ENCODE measurements around the gene BIN1. TPM values are rescaled to one million over a fixed set of nuclear protein-coding genes. Genes with fewer than 3 reads are reported as not detected.

BIN1 gene
- polyA plus RNA-seq, 1 of the 3 experiments (the other 2 are of a cell fraction) = 40.3 TPM

DNA sequence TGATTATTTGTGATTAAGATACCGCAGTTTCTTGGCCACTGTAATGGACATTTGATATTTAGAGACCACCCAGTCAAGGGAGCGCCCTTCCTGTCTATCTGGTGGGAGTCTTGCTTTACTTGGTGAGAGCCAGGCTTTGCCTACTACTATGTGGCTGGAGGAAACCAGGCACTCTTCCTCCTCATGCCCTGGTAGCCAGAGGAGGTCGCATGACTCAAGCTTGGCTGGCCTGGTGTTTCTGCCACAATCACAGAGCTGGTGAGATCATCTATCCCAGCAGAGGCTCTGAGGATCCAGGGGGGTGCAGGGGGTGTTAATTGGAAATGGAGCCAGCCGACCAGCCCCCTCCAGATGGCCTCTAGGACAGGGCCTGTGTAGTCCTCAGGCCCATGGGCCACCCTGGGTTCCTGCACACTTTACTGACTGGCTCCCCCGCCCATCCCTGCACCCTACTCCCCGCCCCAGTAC lies 46.8 kb upstream of the BIN1 start (continued):
- TF ChIP-seq REST (IDR thresholded peaks at IDR 0.05; ENCODE audit: low read depth, low read length) (no peak), MXI1 (IDR thresholded peaks at IDR 0.05; ENCODE audit: low read depth, low read length) (no peak), IRF3 (IDR thresholded peaks at IDR 0.05; ENCODE audit: low read depth, low read length) (no peak), PBX3 (IDR thresholded peaks at IDR 0.05) (no peak; the same call in 1 of the 2 replicates), TAF1 (IDR thresholded peaks at IDR 0.05; ENCODE audit: borderline replicate concordance, low read depth, low read length) (no peak), JUND (IDR thresholded peaks at IDR 0.05) (peak; percentile 70), ELF1 (IDR thresholded peaks at IDR 0.05) (no peak), RFX5 (IDR thresholded peaks at IDR 0.05; ENCODE audit: low read length) (no peak), USF1 (IDR thresholded peaks at IDR 0.05; ENCODE audit: borderline replicate concordance, low read depth) (no peak), EZH2phosphoT487 (IDR thresholded peaks at IDR 0.05; ENCODE audit: borderline replicate concordance, low read depth) (no peak)
- TF ChIP-seq, protein P1, sequence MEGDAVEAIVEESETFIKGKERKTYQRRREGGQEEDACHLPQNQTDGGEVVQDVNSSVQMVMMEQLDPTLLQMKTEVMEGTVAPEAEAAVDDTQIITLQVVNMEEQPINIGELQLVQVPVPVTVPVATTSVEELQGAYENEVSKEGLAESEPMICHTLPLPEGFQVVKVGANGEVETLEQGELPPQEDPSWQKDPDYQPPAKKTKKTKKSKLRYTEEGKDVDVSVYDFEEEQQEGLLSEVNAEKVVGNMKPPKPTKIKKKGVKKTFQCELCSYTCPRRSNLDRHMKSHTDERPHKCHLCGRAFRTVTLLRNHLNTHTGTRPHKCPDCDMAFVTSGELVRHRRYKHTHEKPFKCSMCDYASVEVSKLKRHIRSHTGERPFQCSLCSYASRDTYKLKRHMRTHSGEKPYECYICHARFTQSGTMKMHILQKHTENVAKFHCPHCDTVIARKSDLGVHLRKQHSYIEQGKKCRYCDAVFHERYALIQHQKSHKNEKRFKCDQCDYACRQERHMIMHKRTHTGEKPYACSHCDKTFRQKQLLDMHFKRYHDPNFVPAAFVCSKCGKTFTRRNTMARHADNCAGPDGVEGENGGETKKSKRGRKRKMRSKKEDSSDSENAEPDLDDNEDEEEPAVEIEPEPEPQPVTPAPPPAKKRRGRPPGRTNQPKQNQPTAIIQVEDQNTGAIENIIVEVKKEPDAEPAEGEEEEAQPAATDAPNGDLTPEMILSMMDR (IDR thresholded peaks at IDR 0.05) = no peak

DNA sequence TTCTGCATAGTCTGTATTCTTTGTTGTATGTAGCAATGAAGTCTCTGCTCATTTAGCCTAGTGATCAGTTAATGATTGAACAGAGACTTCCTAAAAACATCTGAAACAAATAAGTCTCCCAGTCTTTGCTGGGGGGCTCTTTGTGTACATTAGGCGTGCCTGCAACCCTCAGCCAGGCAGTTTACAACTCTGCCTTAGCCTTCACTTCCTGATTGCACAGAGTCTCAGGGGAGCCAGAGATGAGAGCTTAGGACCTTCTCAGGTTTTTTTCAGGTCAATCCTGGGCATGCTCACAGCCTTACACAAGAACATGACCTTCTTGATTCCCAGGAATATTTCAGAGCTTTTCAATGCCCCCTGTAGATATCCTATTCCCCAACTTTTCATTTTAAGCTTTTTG lies 44.0 kb upstream of the BIN1 start:
- H2AFZ ChIP-seq (ENCODE audit: low read depth) = no peak overlapping the region
- 82% methylated on average over 1 of the region's 1 CpG for WGBS (ENCODE audit: low lambda C conversion rate)
- H3K9ac ChIP-seq = no peak overlapping the region
- H3K27me3 ChIP-seq (ENCODE audit: insufficient read depth) = no peaks in the 10 kb centered on the region
- no peaks in the 10 kb centered on the region for H3K36me3 ChIP-seq (replicated peaks in 1 of 2; ENCODE audit: control insufficient read depth in 1 of 2, insufficient read depth in 2 of 2, low read length in 1 of 2)
- H3K9me3 ChIP-seq = peaks cover 10% of the 10 kb centered on the region; the same call in 1 of the 2 replicates
- no peaks in the 10 kb centered on the region for H3K79me2 ChIP-seq (ENCODE audit: insufficient read depth)
- H3K4me2 ChIP-seq = no peak overlapping the region
- peaks cover 23% of the 10 kb centered on the region for H3F3A ChIP-seq (replicated peaks; ENCODE audit: insufficient read depth)
- ChIA-PET POLR2A (interaction anchor here (1.1 kb wide), 1 partner anchor 25 kb away, joined by 4 read pairs; no protein-coding TSS in a partner anchor), CTCF (interaction anchor here (0.7 to 2.5 kb wide), 3 partner anchors 15 to 83 kb away, joined by 3 to 6 read pairs (median 3); no protein-coding TSS in a partner anchor)
- H4K20me1 ChIP-seq (ENCODE audit: insufficient read depth) = no peaks in the 10 kb centered on the region
- H3K9me2 ChIP-seq = no peaks in the 10 kb centered on the region
- DNase-seq = no peak
- H3K4me1 ChIP-seq (ENCODE audit: control insufficient read depth in 1 of 2, insufficient read depth in 2 of 2, low read depth in 1 of 2, low read length in 1 of 2) = peaks cover 0 to 10% of the 10 kb centered on the region in 2 experiments; a peak in 2 of 4 replicates
- H3K4me3 ChIP-seq (ENCODE audit: low read depth in 2 of 2, low read length in 1 of 2) = no peak overlapping the region
- no peak overlapping the region for H3K27ac ChIP-seq (ENCODE audit: low read depth in 2 of 2, low read length in 1 of 2)
- TF ChIP-seq PBX3 (IDR thresholded peaks at IDR 0.05) = no peak
- TF ChIP-seq, protein P2, sequence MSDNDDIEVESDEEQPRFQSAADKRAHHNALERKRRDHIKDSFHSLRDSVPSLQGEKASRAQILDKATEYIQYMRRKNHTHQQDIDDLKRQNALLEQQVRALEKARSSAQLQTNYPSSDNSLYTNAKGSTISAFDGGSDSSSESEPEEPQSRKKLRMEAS (IDR thresholded peaks at IDR 0.05; ENCODE audit: low read depth) = no peak
